HG02571 (cell line): ENCODE data around the gene AQP7.
A peak's percentile ranks its signal among the peaks of the same experiment; 100 is the strongest.
"Not testable (repeated sequence)": the region's sequence is repeated elsewhere in the genome, so short reads cannot be mapped to it uniquely, and the experiment has no call there.

Source experiments
- ATAC-seq: cut with Tn5 transposase; IDR thresholded peaks from one replicate; pipeline ENCODE4 v1.9.1; 2021; ENCODE audit warnings: mild to moderate bottlenecking, moderate library complexity; ENCODE audit not compliant: unreplicated experiment

Gene AQP7

GRCh38 chr9:33402371-33402770 lies at the start of gene AQP7:
Gene AQP7 (minus strand): TSS chr9:33402568. CDS start chr9:33401262, 1,306 bp downstream.
- not testable (repeated sequence) for ATAC-seq

DNA sequence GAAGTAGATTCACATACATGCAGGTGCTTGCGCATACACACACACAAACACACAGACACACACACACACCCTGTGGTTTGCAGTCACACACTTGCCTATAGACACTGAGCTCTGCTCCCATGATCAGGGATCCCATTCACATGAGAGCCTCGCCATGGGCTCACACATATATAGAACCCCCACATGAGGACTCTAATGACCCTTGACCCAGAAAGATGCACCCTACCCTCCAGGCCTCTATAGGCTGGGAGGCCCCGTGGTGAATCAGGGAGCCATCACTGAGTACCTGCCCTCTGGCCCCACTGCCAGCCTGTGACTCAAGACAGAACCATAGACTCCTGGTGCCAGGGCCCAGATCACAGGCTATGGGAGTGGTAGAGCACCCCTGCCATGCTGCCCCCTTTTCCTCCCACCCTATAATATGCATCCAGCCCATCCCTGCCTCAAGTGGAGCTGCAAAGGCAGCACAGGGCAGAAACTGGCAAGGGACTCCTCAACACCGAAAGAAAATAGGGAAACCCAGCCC lies 48.3 kb upstream of the AQP7 start:
- no peak for ATAC-seq

- no peak for ATAC-seq
These were observed 47.3 kb upstream of the AQP7 start for GRCh38 chr9:33449715-33450114.

DNA sequence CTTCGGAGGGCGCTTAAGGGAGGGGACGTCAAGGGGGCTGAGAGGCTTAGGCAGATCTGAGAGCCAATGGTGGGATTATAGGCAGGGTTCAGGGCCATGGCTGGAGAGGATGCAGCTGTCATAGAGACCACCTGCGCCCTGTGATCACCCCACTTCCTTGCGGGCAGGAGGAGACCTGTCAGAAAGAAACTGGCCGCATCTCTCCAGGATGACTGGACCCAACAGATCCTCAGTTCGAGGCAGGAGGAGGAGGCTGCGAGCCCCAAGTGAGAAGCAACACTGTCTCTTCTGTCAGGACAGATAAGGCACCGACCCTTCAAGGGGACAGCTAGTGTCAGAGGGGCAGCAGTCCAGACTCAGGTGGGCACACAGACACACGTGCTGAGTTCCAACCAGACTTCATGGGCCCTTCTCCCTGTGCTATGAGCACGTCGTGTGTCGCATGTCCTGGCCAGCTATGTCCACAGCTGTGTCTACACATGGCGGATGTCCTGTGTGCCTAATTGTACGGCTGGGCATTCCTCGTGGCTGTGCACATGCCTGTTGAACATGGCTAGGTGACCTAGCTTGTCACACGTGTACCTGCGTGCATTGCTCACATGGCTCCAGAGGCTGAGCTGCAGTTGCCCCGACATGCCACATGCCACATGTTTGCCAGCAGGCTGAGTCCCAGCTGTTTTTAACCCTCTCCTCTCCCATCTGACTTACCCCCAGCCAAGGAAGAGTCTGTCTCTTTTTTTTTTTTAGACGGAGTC lies 45.6 kb upstream of the AQP7 start:
- no peak for ATAC-seq

DNA sequence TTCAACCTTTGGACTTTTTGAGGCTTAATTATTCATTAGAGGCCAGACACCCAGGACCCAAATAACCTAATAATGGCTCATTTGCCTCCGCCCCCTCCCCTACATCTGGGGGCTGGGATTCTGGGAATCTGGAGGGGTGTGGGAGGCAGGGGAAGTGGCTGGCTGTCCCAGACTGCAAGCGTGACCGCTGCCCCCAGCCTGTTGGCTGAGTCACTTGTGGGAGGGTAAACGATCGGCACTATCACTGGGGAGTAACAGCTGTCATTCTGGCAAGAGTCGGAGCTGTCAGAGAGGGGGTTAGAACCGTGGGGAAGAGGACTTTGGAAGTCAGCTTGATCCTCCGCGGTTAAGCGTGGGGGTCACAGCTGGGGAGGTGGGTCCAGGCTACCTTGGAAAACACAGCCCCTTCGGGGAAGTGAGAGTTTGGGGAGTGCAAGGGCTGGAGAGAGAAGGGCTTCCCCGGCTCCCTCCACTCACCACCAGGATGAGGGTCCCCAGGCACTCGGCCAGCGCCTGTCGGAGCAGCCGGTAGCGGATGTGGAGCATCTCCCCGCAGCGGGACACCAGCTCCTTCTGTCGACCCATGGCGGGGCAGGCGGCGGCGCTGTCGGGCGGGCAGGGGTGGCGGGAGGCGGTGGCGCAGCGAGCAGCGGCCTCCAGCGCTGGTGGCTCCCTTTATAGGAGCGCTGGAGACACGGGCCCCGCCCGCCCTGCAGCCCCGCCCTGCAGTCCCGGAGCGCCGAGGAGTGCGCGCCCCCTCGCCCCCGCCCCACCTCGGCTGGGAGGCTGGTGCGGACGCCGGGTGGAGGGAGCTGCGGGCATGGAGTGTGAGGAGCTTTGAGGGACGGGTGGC lies 44.8 kb upstream of the AQP7 start, which contains the start of gene AQP3:
Gene AQP3, minus strand, starts transcription at position 648 of the 853 bp plus-strand sequence. Its CDS starts 63 bp downstream, at position 585.
- peak; percentile 34 for ATAC-seq

DNA sequence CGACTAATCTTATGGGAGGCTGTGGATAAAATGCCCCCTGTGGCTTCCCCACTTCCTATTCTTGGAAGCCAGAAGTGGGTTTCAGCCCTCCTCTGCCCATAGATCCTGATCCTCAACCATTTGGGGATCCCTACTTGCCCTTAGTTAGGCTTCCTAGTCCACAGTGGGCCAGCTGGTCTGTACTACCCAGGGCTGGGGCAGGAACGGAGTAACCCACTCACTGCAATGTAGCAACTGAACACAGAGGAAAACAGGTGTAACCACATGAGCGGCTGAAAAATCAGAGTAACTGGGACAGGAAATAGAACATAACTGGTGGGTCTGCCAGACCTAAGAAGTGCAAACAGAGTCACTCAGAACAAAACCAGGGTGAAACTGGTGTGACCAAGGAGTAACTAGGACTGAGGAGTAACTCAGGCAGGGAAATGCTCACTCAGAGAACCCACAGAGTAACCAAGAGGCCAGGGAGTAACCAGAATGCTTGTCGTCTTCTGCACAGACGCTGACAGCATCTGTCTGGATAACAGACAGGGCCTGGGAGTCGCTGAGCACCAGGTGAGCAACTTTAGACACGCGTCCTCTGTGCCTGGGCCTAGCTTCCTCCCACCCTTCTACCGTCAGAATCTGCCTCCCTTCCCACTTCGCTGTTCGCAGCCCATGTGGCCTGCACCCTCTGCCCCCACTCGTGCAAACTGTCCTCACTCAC lies 44.0 kb upstream of the AQP7 start:
- peak; percentile 83 for ATAC-seq

DNA sequence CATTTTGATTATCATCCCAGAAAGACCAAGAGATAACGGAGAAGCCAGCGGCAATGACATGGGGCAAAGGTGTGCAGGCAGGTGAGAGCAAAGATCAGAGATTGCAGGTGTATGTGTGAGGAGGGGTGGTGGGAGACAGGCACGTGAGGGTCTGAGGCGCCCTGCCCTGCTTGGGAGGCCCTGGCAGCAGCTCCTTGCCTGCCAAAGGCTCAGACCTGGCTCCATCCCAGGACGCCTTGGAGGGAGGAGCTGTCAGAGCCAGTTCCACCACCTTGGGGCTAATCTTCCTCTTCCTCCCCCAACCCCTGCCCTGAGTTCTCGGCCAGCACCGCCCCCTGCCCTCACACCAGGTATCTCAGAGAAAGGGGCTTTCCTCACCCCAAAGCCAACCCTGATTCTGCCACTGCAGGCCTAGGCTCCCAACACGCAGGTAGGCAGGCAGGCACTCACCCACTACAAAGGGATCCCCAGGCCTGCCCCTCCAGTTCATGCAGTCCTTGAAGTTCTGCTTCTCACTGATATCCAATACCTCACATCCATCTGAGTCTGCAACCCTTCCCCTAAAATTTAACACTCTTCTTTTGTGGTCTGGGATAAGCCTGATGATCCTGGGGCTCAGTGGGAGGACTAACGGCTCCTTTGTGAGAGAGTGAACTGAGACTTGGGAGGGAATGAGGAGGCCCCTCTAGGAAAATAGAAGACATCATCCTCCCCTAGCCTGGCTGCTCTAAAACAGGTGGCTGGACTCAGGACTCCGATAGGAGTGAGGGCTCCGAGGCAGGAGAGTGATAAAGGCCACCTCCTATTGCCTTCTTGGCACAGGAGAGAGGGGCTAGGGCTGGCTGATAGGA lies 43.2 kb upstream of the AQP7 start:
- no peak for ATAC-seq

GRCh38 chr9:33443464-33444154 lies 41.2 kb upstream of the AQP7 start:
- ATAC-seq, result no peak

DNA sequence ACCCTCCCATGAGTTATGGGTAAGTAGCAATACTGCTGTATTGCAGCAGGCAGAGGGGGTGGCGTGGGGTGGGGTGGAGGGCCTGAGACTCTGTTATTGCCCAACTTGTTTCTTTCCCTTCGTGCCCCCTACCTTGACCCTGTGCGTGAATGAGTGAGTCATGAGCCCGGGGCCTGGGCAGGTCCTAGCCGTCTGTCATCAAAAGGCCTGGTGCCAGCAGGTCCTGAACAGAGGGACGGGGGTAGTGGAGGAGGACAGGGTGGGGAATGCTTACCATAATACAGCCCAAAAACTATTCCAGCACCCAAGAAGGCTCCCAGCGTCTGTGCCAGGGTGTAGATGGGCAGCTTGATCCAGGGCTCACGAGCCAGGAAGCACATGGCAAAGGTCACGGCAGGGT lies 40.7 kb upstream of the AQP7 start:
- ATAC-seq, result no peak

GRCh38 chr9:33442125-33442524 lies 39.8 kb upstream of the AQP7 start:
- ATAC-seq, result no peak

DNA sequence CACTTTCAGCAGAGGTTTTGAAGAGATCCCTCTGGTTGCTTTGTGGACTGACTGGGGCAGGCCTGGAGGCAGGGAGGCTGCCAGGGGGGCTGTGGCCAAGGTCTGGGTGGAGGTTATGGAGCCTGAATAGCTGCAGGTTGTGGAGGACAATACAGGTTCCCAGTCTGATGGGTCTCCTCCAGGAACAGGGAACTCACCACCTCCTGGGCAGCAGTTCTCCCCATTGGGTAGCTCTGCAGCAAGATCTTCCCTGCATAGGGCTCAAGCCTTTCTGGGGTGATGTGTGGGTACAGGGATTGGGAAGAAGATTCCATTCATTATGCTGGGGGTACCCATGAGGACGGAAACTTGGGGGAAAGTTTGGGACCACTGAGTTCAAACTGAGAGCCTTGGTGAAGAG lies 38.2 kb upstream of the AQP7 start:
- no peak for ATAC-seq

DNA sequence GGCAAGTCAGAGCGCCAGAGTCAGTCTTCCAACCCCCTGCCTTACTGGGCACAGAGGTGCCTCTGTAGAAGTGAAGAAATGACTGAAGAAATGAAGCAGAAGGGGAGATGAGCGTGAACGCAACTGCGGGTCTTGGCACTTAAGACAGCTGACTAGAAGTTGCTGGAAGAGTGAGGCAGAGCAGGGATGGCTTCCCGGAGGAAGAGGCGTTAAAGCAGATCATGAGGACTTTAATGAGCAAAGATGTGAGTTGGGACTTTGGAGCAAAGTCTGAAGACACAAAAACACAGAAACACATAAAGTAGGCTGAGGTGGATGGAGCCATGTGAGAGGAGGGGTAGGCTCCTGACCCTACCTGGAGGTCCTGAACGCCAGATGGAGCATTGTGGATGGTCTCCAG lies 37.8 kb upstream of the AQP7 start:
- ATAC-seq, result no peak

- ATAC-seq, result no peak
These were observed 37.4 kb upstream of the AQP7 start for GRCh38 chr9:33439731-33440130.

DNA sequence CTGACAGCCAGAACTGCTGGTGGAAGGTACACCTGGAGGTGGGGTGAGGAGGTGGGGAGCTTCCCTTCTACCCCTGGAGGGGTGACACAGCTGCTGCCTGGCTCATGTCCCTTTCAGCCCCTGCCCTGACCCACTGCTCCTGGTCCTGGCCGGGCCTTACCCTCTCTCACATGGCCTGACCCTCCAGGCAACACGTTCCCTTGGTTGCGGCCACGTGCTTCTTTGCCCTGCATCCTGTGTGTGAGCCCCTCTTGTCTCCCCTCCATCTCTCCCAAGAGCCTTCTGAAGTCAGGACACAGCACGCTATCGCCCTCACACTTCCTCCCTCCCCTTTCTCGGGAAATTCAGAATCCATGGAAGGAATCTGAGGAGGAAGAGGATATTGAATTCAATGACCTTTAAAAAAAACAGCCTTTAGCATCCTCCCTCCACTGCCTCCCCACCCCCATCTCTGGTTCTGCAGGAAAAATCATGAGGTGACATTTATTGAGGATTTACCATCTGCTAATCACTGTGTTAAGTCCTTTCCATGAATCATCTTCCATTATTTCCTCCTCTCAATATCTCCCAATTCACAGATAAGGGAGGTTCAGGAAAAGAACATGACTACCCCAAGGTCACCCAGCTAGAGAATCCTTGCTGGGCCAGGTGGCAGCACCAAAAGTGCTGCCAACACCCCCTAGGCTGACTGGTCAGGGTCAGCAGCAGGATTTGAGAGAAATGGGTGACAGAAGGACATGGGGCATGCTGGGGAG lies 36.7 kb upstream of the AQP7 start:
- ATAC-seq, result no peak

DNA sequence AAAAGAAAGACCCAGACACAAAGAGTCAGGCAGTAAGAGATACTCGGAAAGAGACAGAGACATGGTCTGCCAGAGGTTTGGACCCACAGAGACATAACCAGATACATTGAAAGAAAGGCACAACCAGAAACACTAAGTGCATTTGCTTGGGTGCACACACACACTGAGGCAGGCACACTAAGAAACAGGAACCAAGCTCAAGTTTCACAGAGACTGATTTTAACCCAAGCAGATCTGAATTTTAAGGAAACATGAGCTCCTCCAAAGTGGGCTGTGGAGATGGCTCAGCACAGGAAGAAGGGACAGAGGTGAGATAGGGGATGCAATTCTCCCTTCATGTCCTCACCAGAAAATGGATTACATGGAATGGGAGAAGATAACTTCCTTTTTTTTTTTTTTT lies 35.5 kb upstream of the AQP7 start:
- ATAC-seq, result no peak

DNA sequence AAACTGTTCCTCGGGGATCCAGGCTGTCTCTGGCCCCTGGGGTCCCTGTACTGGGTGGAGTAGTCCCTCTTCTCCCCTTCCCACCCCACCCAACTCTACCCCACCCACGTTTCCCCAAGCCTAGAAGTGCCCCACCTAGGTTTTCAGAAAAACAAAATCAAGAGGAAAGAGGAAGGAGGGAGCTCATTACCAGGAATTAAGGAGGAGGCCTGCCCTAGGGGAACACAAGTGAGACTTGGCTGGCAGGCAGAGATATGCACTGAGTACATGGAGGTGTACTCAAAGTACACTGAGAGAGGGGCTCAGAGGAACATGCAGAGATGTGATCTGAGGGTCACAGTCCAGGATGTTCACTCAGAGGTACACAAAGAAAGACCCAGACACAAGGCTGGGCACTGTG lies 34.8 kb upstream of the AQP7 start:
- no peak for ATAC-seq

DNA sequence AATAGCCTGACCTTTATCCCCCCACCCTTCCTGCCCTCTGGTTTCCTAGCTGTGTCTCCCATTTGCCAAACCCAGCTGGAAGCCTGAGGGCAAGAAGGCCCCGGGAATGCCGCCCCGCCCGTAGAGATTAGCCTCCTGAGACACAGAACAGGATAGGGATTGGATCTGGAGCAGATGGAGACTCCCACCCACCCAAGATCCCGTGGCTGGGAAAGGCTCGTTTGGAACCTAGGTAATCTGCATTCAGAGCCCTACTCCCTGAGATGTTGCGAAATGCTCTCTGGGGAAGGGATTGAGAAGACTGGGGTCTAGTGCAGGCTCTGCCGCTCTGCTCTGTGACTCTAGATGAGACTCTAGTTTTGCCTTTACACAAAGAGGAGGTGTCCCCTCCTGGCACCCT lies 34.1 kb upstream of the AQP7 start:
- ATAC-seq, result no peak

GRCh38 chr9:33435821-33436277 lies 33.5 kb upstream of the AQP7 start:
- ATAC-seq, result no peak
